T1000 (cell line): ENCODE data around the gene ITGAE.

Experiments used
- DNase-seq: peaks from one replicate; lab custom pipeline; 2025; ENCODE audit warnings: mixed read lengths; lab: John Stamatoyannopoulos, UW

The ITGAE gene

GRCh38 chr17:3667366-3668278, 133.4 kb downstream of the ITGAE start:
- peak; percentile 81 for DNase-seq

GRCh38 chr17:3666516-3666915, 134.5 kb downstream of the ITGAE start:
- no peak for DNase-seq

GRCh38 chr17:3665834-3666233, 135.2 kb downstream of the ITGAE start:
- DNase-seq = no peak
